ENCODE results near the gene KIRREL3. TPM values are rescaled to one million over a fixed set of nuclear protein-coding genes. Genes with fewer than 3 reads are reported as not detected.

Gene KIRREL3
- total and polyA plus RNA-seq, 9 of the 15 experiments (the other 6 are each of a cell fraction or from before 2014, with no cell fraction given): 0.04 to 0.10 TPM; not detected in 7

DNA sequence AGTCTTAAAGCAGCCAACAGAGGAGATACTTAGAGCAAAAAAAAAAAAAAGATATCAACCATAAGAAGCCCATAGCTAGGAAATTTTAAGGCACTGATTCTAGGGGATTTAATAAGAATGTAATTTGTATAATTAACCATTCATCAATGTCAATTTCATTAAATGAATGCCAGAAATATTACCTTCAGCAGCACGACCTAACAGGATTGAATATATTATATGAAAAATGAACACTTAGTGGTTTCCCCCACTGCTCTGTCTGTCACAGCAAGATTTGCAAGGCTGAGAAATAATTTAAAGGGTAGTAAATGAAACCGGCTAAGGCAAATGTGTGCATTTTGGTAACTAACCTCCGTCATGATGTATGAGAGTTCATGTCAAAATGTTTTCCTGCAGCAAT lies 319.9 kb downstream of the KIRREL3 start (continued):
- TF ChIP-seq, protein P1, sequence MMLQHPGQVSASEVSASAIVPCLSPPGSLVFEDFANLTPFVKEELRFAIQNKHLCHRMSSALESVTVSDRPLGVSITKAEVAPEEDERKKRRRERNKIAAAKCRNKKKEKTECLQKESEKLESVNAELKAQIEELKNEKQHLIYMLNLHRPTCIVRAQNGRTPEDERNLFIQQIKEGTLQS (IDR thresholded peaks at IDR 0.05): no peak
- TF ChIP-seq, protein P1 (CRISPR knock-in tag; conservative IDR thresholded peaks at IDR 0.05): no peak
- TF ChIP-seq, protein P2, sequence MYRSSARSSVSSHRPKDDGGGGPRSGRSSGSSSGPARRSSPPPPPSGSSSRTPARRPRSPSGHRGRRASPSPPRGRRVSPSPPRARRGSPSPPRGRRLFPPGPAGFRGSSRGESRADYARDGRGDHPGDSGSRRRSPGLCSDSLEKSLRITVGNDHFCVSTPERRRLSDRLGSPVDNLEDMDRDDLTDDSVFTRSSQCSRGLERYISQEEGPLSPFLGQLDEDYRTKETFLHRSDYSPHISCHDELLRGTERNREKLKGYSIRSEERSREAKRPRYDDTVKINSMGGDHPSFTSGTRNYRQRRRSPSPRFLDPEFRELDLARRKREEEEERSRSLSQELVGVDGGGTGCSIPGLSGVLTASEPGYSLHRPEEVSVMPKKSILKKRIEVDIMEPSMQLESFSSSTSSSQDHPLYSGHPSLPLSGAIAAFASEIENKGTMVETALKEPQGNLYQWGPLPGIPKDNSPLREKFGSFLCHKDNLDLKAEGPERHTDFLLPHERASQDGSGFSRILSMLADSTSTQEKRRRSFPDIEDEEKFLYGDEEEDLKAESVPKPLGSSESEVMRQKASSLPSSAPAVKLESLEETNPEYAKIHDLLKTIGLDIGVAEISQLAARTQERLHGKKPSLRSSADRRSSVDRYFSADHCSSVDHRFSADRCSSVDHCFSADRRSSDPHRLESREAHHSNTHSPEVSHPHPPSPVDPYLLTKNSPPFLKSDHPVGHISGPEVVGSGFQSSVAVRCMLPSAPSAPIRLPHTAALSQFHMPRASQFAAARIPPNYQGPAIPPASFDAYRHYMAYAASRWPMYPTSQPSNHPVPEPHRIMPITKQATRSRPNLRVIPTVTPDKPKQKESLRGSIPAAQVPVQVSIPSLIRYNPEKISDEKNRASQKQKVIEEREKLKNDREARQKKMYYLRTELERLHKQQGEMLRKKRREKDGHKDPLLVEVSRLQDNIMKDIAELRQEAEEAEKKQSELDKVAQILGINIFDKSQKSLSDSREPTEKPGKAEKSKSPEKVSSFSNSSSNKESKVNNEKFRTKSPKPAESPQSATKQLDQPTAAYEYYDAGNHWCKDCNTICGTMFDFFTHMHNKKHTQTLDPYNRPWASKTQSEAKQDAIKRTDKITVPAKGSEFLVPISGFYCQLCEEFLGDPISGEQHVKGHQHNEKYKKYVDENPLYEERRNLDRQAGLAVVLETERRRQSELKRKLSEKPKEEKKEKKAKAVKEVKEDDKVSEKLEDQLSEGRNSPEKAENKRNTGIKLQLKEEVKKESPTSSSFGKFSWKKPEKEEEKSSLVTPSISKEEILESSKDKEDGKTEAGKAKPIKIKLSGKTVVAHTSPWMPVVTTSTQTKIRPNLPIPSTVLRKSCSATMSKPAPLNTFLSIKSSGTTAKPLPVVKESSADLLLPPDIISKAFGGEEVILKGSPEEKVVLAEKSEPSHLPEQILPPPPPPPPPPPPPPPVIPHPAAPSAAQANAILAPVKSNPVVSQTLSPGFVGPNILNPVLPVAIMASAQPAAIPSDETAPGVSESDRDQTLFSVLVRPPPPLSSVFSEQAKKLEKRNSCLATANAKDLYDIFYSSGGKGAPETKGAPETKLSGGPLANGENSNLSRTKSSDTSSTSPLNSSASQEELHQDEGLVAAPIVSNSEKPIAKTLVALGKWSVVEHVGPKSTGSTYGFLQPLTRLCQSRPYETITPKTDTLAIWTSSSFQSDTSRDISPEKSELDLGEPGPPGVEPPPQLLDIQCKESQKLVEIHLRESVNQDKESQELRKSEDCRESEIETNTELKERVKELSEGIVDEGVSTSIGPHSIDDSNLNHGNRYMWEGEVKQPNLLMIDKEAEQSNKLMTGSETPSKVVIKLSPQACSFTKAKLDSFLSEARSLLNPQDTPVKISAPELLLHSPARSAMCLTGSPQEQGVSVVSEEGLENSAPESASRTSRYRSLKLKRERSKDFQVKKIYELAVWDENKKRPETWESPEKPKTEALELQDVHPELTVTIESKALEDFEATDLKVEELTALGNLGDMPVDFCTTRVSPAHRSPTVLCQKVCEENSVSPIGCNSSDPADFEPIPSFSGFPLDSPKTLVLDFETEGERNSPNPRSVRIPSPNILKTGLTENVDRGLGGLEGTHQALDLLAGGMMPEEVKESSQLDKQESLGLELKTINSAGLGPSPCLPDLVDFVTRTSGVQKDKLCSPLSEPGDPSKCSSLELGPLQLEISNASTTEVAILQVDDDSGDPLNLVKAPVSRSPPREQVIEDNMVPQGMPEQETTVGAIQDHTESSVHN (IDR thresholded peaks at IDR 0.05; ENCODE audit: borderline replicate concordance in 1 of 2, low read depth in 1 of 2): no peak

Measured in K562 (cell line).